Stimulated activated CD8-positive, alpha-beta memory T cell treated with anti-CD3 and anti-CD28 coated beads, Interleukin-15, amount 100 ng/mL, for 1 hour (primary cell): ENCODE measurements around the gene AHI1.

Source experiments
- DNase-seq: peaks from one replicate; pipeline ENCODE4 v3.0.0-alpha.2; 2020; ENCODE audit warnings: low read depth

Gene AHI1

DNA sequence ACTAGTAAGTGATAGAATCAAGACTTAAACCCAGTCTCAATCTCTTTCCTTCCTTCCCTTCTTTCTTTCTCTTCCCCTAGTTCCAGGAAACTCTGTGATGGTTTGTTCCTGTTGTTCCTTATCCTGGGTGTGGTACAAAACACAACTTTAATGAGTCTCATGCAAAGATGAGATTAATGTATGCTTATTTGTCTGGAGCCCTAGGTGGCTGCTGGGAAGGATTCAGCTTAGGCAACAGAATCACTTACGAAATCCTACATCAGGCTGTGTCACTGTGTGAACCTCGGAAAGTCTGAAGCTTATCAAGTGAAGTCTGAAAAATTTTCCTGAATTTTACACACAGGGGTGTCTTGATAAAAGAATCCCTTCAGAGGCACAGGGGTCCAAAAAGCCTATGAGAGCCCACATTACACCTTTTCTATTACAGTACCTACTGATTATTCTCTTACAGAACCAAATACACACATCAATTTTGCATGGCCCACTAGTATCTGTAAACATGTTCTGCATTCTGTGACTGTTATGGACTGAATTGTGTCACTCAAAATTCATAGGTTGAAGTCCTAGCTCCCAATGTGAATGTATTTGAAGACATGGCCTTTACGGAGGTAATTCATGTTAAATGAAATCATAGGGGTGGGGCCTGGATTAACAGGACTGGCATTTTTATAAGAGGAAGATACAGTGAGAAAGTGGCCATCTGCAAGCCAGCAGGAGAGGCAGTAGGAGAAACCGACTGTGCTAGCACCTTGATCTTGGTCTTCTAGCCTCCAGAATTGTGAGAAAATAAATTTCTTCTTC, 171.7 kb downstream of the AHI1 start:
- no peak for DNase-seq

DNA sequence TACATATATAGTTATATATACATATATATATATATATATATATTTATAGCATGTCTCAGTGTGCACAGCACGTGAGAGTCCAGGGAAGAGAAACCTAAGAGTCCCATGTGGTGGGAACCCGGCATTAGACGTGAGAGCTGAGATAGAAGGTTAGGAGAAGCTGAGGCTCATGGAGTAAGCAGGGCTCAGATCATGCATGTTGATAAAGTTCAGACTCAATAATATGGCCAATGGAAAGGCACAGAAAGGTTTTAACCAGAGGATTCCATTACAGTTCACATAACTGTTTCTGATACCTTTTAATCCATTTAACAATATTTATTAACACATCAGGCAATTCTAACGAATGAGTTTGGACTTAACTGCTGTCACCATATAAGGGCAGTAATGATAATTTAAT, 173.0 kb downstream of the AHI1 start:
- no peak for DNase-seq

DNA sequence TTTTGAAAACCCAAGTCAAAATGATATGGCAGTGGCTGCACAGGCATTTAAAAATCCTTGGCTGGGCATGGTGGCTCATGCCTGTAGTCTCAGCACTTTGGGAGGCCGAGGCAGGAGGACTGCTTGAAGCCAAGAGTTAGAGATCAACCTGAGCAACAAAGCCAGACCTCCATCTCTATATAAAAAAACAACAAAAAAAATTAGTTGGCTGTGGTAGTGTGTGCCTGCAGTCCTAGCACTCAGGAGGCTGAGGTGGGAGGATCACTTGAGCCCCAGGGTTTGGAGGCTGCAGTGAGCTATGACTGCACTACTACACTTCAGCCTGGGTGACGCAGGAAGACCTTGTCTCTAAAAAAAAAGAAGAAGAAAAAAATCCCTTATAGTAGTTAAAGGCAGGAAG, 173.6 kb downstream of the AHI1 start:
- DNase-seq, result no peak

DNA sequence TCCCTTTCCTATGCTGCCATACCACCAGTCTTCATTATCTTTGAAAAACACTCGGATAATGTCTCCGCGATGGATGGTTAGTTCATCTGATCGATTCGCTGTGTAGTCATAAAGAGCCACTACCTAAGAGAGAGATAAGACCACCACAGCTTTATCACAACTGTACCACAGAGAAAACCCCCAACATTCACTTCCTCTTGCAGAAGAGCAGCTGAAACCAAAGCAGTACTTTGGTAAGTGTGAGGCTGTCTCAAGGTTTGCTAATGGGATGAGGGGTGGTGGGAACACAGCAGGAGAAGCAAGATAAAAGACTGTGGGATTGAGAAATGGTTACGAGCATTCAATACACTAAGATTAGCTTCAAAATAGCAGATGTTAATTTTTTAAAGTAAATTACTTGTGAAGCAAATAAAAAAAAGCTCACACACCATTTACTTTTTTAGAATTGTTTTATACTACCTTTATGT, 174.3 kb downstream of the AHI1 start:
- no peak for DNase-seq

DNA sequence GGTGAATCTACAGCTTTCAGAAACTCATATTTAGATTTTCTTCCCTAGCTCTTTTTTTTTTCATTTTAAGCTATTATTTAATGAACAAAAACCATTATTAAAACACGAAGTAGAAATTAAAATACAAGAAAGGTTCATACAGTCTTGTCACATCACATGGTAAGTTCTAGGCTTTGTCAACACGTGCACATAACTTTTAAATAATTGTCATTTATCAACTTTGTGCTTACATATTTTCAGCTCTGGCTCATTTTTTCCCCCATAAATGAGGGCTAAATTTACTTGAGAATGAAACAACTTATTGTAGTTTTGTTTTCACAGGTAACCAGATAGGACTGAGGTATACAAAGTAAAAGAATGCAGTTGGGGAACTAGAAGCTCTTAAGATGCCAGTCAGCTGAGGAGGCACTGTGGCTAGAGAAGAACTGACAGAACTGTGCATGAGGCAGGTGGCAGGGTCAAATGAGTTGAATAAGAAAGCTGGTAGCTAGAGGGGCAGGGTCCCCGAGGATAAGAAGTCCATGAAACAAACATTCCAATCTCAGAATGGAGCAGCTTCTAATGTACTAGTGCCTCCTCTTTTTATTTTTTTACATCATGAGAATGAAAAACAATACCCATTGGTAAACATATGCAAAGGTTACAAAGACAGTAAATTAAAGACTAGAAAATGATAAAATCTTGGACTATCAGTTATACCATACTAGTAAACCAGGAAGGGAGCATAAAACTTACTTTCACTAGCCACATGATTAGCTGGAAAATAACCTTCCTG, 174.9 kb downstream of the AHI1 start:
- no peak for DNase-seq

DNA sequence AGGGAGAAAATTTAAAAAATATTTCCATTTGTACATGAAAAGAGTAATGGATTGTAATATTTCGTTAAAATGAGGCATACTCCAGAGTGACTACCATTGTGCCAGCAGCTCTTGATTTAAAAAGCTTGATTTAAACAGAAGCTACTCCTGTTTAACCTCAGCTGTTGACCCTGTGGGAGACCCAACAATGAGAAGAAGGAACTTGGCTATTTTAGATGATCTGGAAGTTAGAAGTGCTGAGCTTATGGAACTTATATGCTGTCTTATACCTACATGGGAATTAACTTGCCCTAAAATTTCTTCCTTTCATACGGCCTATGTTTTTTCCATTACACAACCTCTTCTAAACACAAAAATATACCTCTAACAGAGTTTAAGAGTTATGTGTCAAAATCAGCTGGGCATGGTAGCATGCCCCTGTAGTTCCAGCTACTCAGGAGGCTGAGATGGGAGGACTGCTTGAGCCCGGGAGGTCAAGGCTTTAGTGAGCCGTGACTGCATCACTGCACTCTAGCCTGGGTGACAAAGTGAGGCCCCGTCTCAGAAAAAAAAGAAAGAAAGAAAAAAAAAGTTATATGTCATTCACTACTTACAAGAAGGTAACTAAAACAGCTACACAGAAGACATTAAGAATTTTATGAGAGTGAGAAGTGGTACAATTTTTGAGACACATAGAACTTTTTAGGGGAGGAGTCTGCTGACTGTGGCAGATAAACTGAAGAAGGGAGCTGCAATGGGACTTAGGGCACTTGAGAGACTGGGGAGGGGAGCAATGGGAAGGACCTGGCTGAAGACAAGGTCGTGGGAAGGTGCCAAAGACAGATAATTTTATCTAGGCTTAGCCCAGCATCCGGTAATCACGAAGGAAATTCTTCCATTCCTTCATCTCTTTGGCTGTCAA, 176.6 kb downstream of the AHI1 start:
- DNase-seq, result no peak

DNA sequence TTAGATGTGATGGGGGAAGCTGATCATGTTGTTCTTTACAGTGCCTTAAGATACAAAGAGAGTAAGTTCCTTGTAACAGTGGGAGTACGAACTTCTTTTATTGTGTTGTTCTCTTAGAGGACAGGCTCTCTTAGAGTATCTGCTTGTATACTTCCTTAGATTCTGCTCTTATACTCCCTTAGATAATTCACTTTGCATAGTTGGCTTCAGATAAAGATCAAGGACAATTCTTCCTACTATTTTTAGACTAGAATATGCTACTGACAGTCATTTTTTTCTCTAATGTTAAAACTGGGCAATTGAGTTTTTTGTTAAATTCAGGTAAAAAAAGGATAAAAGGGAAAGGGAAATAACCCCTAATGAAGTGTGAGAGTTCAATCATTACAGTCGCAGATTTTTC, 177.7 kb downstream of the AHI1 start:
- DNase-seq, result no peak

DNA sequence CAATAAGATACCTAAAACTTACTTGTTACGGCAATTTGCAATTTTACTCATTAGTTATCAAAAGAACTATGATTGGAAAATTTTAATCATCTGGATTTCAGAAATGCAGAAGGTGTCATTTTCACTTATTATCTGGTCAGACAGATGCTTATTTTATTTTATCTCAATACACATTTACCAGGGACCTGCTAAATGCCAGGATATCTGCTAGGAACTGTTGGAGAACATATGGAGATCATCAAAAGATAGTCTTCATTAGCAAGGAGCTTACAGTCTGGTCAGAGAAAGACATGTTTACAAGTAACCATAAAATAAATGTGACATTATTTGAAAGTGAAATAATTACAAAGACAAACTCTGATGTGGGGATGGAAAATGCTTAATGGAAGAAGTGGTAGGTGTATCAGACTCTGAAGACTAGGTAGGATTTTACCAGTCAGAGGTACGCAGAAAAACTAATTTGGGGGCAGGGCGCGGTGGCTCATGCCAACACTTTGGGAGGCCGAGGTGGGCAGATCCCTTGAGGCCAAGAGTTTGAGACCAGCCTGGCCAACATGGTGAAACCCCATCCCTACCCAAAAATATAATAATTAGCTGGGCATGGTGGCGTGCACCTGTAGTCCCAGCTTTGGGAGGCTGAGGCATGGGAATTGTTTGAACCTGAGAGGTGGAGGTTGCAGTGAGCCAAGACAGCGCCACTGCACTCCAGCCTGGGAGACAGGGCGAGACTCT, 178.6 kb downstream of the AHI1 start:
- DNase-seq, result no peak

DNA sequence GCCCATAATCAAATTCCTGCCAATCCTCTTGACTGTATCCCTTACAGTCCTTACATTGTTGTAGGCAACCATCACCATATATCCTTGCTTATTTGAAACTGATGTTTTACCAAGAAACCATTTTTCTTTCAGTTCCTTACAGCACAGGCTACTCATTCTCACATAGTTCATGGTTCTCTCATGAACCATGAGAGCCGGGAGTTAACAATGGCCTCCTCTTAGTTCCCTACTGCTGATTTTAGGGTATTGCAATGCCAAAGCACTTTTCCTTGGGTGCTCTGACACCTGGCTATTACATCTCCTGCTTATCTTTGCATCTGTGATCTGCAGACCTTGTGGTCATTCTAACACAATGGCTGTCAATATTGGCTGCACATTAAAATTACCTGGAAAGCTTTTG, 183.0 kb downstream of the AHI1 start:
- DNase-seq, result no peak

DNA sequence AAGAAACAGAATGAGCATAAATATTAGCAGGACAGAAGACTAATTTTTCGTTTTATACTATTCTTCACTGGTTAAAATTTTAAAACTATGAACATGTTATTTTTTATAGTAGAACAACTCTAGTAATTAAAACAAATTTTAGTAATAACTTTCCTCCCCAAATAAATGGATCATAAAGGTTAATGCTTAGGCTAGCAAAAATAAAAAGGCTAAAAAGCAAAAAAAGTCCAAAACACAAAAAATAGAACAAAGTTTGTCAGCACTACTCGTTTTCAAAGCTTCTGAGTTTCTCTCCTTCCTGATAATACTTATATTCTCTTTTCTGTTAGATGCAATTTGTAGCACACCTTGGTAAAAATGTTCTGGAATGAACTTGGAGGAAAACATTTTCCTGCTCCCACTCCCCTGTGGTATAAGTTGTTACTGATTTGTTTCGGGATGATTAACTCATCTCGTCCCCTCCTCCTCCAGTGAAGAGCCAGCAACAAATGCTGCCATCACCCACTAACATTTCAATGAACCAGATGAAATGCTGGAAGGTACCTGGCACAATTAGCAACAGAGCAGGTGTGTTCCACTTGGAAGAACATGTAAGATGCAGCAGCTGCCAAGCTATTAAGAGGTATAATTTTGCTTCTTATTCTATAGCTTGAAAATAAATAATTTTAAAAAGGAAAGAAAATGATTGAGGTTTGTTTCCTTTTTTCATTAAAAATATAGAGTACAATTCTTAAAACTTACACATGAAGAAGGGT, 185.9 kb downstream of the AHI1 start:
- no peak for DNase-seq

DNA sequence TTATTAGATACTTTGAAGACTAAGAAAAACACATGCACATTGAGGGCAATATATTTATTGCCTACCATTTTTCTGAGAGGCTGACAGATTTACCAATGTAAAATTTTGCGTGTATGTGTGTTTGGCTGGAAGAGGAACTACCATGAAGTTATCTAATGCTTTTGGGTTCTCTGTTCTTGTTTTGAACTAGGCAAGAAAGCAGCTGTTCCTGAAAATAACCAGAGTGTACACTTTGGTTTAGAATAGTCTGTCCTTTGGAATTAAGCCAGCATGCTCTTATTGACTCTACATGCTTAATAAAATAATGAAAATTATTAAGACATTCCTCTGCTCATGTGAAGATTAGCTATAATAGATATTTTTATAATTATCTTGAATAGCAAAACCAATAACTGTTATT, 187.2 kb downstream of the AHI1 start:
- DNase-seq, result no peak

DNA sequence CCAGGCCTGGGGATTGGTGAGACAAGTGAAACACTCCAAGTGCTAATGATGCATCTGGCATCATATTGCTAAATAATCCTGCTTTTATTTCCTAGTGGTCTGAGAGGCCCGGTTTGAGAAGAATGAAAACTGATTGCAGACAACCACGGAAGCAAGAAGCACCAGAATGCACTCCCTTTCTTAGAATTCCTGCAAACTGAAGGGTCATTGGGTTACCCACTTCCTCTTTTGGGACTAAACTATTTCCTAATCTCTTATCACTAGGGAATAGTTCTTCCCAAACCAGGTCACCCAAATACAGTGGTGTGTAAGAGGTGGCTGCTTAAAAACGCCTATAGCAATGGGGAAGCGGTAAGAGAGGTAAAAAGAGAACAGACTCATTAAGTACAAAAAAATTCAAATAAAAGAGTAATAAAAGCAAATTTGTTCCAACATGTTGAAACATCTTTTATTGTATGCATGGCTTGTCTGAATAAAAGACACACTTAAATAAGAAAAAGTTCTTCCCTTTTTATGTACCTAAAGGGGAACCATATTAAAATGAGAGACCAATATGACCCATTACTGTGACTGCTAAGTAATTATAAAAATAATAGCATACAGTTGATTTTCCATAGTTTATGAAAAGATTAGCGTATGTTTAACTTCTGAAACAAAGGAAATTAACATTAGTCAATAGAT, 190.7 kb downstream of the AHI1 start:
- no peak for DNase-seq

DNA sequence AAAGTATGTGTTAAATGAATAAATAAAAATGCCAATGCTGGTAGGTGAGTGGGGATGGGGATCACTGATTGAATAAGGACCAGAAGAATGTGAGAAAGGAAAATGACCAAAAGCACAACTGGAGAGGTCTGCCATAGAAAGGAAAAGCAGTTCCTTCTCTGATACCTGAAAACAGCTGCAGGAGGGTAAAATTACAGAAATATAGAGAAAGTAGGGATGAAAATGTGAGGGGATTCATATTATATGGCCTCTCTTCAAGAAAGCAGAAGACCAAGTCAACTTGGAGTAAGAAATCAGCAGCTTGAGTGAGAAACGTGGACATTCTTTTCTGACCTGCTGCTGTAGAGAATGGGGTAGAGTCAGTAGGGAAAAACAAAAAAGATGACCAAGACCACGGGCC, 191.4 kb downstream of the AHI1 start:
- DNase-seq, result no peak

DNA sequence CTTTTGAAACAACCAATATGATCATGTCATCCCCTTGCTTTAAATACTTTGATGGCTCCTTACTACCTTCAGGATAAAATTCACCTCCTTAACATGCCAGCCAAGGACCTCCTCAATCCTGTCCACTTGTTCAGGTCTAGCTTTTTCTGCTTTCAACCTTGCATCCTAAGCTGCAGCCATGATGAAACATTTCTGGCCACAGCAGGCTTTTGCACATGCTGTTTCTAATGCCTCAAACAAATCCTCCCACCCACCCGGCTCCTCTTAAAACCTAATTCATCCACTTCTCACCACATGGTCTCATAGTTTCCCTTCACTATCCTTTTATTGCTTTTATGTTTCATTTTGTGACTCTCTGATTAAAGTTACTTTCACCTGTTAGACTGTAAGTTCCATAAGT, 191.9 kb downstream of the AHI1 start:
- no peak for DNase-seq

DNA sequence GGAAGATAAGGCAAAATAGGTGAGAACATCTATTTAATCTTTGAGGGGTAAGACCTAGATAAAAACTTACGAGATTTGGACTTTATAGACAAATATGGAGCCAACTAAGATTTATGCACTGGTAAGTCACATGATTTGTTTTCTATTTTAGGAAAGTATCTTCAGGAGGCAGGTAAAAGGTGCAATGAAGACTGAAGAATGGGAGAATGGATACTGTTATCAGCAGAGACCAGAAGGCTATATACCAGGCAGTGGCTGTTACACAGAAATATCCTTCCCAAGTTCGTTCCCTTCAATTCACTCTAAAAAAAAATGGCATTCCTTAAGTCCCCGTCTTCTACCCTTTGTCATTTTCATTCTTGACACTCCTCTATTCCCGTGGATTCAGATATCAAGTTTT, 192.7 kb downstream of the AHI1 start:
- no peak for DNase-seq

DNA sequence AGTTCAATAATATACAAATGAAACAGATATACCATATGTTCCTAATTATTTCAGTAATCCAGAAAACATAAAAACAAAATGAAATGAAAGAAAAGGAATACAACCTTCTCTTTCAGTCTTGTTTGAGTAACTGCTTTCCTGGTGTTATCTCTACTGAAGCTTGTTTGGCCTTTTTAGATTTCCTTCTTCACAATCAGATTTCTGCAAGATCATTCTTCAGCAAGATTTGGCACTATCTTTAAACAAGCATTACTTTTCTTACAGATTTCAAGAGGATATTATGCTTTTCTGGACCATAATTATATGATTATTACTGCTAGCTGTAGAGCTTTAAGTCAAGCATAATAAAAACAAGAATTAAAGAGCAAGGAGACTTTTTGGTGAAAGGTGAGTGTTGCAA, 196.2 kb downstream of the AHI1 start:
- DNase-seq, result no peak

DNA sequence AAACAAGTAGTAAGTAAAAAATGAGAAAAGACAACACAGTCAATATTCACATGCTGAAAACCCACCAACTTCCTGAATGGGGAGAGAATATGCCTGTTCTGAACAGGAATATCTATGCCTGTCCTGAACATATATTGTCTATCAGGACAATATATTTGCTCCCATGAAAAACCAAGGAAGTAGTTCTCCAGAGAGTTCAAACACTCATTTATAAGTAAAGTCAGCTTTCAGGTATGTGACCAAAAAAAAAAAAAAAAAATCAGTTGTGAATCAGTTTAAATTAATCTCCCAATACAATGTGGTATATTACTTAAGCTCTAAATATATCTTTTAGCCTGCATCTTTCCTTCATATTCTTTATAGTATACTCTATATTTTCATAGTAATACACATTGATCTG, 197.0 kb downstream of the AHI1 start:
- no peak for DNase-seq

DNA sequence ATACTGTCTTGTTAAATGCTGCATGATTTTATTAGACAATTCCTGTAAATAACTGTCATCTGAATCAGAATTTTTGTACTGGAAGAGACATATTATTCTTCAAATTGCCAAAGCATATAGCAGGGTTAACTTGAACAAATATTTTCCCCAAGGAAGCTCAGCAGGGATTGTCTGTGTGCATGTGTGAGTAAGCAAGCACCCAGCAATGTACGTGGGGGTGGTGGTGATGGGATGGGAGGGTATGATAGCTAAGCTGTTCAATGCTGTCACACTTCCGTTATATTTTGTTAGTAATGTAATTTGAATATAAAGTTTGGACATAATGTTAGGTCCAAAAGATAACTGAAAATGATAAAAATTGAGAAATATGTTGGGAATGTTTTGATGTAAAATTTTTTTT, 198.3 kb downstream of the AHI1 start:
- no peak for DNase-seq

DNA sequence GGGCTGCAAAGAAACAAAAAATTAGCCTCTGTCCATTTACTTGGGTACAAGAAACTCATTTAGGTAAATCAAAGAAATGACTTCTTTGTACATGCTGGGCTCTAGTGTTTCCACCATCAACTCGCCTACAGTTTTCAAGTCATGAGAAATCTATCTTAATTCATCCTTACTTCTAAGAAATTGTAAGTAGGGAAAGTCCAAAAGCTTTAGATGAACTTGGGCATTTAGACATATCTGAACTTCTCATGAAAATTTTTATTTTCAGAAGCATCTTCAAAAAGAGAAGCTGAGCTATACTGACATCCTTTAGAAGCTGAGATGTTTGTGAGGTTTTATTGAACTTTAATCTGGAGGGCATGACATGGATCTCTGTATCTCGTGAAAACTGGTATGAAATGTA, 199.1 kb downstream of the AHI1 start:
- DNase-seq, result no peak

DNA sequence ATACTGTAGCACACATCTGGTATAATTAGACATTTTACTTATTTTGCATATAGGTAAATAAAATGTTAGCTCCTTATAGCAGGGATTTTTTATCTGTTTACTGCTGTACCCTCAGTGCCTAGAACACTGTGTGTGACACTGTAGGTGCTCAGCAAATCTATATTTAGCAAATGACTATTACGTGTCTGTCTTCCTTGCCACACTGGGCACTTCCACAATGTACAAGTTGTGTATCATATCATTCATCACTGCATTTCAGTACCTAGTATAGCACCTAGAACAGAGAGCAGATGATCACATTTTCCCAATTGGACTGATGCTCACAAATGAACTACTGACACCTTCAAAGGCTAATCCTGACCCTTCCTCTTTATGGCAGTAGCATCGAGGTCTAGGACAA, 200.8 kb downstream of the AHI1 start:
- DNase-seq, result no peak

DNA sequence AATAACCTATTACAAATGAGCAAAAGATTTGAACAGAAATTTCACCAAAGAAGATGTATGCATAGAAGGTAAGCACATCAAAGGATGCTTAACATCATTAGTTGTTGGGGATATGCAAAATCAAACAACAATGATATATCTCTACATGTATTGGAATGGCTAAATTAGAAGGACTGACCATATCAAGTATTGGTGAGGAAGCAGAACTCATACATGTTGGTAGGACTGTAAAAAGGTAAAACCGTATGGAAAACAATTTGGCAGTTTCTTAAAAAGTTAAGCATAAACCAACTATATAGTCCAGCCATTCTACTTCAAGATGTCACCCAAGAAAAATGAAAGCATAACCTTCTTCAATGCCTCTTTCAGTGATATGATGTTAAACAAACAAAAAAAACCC, 202.5 kb downstream of the AHI1 start:
- no peak for DNase-seq
